Amniotic epithelial cell (primary cell): Measurements from ENCODE around the gene NR3C1.
"Not testable (repeated sequence)": the region's sequence is repeated elsewhere in the genome, so short reads cannot be mapped to it uniquely, and the experiment has no call there.

Experiments used
- DNase-seq: peaks from one replicate; pipeline ENCODE4 v3.0.0-alpha.2; 2010; ENCODE audit warnings: low read depth

The NR3C1 gene

GRCh38 chr5:143334380-143334779, 69.1 kb downstream of the NR3C1 start:
- DNase-seq, result peak; percentile 33

- no peak for DNase-seq
Observed at GRCh38 chr5:143331956-143332355, 71.5 kb downstream of the NR3C1 start.

DNA sequence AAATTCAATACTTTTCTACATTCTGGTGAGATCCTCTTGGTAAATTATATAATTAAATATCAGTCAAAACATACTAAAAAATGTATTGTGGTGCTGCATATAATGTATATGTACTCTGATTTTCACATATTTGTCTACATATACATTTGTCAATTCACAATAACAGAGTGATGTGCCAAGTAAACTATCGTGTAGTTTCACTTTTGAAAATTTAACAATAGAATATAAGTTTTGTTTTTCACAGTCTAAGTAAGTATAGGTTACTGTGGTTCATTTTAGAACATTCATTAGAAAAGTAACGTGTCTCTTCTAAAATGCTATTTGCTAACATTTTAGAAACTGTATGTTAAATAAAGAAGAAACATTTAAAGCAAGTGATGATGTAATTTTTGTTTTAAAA, 73.6 kb downstream of the NR3C1 start:
- no peak for DNase-seq

DNA sequence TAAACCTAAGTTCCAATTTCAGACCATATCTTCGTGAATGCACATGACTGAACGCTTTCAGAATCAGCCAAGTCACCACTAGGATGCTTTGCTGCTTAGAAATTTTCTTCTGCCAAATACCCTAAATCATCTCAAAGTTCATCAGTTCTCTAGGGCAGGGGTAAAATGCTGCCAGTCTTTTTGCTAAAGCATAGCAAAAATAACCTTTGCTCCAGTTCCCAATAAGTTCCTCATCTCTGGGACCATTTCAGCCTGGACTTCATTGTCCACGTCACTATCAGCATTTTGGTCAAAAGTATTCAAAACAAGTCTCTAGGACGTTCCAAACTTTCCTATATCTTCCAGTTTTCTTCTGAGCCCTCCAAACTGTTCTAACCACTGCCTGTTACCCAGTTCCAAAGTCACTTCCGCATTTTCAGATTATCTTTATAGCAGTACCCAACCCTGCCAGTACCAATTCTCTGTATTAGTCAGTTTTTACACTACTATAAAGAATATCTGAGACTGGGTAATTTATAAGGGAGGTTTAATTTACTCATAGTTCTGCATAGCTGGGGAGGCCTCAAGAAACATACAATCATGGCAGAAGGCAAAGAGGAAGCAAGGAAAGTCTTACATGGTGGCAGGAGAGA, 74.8 kb downstream of the NR3C1 start:
- no peak for DNase-seq

DNA sequence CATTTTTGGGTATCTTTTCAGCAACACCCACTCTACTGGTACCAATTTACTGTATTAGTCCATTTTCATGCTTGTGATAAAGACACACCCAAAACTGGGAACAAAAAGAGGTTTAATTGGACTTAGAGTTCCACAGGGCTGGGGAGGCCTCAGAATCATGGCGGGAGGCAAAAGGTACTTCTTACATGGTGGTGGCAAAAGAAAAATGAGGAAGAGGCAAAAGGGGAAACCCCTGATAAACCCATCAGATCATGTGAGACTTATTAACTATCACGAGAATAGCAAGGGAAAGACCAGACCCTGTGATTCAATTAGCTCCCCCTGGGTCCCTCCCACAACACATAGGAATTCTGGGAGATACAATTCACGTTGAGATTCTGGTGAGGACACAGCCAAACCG, 78.4 kb downstream of the NR3C1 start:
- not testable (repeated sequence) for DNase-seq

DNA sequence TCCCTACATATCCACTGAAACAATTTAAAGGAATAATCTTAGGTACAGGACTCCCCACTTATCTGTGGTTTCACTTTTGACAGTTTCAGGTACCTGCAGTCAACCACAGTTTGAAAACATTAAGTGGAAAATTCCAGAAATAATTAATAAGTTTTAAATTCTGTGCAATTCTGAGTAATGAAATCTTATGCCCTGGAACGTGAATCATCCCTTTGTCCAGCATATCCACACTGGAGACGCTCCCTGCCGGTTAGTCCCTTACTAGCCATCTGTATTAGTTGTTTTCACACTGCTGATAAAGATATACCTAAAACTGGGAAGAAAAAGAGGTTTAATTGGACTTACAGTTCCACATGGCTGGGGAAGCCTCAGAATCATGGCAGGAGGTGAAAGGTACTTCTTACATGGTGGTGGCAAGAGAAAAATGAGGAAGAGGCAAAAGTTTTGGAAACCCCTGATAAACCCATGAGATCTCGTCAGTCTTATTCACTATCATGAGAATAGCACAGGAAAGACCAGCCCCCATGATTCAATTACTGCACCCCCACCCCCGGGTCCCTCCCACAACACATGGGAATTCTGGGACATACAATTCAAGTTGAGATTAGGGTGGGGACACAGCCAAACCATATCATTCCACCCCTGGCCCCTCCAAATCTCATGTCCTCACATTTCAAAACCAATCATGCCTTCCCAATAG, 80.4 kb downstream of the NR3C1 start:
- peak; percentile 58 for DNase-seq

DNA sequence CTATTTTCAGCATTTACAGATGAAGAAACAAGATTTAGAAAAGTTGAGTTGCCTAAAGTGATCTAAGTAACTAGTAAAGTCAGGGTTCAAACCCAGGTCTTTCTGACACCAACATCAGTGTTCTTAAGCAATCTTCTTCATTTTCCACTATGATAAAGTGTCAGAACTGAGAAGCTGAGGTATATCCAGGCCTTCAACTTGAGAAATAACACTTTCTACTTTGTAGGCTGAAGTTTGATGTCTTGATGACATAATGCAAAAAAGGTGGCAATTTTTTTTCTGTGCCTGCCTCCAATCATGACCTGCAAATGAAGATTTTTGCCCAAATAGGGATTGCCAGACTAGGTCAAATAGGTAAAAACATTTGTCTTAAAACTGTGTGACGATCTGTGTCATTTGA, 81.3 kb downstream of the NR3C1 start:
- DNase-seq, result no peak

DNA sequence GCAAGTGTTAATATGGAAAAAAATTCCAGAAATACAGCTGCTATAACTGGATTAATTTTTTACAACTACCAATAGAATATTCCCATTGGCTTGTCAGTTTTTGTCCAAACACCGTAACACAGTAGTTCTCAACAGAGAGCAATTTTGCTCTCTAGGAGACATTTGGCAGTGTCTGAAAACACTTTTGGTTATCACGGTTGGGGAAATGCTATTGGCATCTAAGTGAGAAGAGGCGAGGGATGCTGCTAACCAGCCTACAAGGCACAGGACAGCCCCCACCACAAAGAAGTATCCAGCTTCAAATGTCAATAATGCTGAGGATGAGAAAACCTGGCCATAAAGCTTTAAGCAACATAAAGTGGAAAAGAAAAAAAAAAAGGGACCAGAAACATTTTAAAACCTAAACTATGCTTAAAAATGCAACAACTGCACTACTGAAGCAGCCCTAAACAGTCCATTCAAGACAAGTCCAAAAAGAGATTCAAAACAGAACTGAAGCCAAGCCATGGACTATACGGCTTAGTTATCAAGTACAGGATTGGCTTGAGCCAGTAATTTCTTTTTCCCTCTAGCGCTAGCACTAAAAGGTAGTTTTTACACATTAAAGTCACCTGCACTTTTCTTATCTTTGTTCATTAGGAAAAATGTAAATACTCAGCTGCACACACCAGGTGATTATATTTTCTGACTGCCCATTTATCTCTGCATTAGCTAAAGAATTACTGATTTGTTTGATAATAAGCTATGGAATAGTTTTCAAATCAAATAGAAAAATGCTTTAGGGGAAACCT, 83.9 kb downstream of the NR3C1 start:
- no peak for DNase-seq

DNA sequence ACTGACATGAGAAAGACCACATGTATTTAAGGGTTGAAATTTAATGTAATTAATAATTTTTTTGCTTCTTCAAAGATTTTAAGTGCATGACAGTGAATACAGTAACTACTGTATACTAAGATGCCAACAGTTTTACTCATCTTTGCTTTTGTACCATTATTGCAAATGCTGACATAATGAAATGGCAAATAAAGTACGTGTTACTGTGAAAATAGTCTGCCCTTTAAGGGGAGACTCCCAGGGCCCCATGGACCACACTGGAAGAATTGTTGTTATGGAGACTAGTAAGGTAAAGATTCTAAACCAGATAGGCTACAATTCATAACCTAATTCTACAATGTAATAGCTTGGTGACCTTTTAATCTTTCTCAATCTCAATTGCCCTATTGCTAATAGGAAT, 84.7 kb downstream of the NR3C1 start:
- DNase-seq, result no peak

DNA sequence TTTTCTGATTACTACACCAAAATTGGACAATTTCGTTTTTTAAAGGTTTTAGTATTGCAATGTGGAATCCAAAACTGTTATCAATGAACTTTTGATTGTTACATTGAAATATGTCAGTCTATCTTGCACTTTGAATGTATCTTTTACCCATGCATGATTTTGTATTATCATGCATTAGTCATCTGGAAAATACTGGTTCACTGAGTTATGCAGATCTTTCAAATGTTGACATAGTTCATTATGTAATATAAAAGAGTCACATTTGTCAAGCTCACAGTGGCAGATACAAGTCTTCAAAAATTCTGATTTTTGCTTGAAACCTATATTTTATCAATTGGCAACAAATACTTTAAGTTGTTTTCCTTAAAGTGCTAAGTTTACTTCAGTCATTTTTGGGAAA, 85.2 kb downstream of the NR3C1 start:
- DNase-seq, result no peak

- no peak for DNase-seq
Observed at GRCh38 chr5:143316844-143317631, 86.4 kb downstream of the NR3C1 start.

DNA sequence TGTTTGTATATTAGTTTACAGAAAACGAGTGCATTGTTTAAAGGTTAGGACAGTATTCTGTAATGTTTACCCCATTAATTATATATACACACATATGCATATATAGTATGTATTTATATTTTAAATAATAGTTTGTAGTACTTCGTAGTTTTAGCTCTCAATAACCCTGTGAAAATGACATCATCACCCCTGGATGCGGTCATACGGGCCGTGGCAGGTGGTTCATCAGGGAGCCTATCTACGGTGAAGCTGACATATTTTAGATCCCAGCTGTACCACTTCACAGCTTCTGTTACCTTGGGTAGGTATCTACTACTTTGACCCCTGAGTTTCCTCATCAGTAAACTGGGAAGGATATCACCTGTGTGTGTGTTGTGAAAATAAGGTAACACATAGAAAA, 87.1 kb downstream of the NR3C1 start:
- no peak for DNase-seq

DNA sequence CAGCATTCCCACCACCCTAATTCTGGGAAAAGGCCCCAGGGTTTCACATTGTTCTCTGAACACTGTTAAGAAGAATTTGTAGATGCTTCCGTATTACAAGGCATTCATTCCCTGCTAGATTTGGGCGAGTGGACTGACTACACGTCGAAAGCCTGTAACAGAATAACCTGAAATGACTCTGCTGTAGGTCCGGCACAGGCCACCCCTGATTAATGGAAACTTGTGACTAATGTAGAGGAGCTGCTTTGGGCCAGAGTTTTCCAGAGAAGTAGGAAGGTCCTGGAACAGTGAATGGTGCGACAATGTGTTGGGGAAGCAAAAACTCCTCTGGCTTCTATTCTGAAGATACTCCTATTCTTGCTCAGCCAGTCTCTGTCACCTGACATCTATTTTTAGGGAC, 87.6 kb downstream of the NR3C1 start:
- no peak for DNase-seq

- DNase-seq, result no peak
Observed at GRCh38 chr5:143315214-143315613, 88.3 kb downstream of the NR3C1 start.

DNA sequence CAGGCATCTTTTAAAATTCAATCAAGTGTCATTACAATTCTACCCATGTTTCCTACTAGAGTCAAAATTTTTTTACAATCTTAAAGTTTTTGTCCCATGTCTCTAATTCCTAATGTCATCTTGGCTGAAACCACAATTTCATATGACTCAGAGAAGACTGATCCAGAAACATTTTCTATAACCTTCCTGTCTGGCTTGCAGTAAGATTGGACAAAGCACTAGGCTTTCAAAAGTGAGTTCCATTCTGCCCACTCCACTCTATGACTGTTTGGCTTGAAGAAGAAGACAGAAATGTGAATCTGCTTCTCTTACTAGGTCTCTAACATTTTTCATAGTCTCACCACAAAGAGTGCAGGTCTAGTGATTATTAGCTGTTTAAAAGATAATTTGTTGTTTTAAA, 88.8 kb downstream of the NR3C1 start:
- DNase-seq, result peak; percentile 66

DNA sequence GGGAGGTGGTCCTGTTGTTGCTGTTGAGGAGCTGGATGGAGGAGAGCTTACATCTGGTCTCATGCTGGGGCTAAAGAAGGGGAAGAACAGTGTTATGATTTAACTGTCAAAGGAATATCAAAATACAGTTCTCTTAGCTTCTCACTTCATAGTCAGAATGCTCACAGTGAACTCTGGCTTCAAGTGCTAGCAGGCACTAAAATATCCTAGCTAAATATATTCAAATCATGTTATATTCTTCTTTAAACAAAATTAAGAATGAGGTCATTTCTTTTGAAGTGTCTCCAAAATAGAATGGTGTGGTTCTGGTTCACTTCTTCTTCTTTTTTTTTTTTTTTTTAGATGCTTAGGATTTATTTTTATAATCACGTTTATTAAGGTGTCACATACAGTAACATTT, 89.4 kb downstream of the NR3C1 start:
- no peak for DNase-seq

GRCh38 chr5:143313298-143313852, 90.1 kb downstream of the NR3C1 start:
- no peak for DNase-seq

DNA sequence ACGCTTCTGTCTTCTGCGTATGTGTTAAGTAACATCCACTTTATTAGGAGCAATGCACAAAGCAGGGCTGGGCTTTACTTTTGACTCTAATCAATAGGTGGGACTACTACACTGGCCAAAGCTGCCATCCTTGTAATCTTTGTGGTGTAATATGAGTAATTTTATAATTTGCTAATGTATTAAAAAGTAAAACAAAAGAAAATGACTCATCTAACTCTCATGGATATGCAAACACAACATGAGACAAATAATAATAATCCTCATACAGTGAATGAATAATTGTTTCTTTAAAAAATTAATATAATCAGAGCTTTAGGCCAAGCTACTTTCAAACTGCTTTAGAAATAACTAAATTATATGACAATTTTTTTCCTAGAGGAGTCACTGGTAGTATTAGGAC, 90.7 kb downstream of the NR3C1 start:
- no peak for DNase-seq

DNA sequence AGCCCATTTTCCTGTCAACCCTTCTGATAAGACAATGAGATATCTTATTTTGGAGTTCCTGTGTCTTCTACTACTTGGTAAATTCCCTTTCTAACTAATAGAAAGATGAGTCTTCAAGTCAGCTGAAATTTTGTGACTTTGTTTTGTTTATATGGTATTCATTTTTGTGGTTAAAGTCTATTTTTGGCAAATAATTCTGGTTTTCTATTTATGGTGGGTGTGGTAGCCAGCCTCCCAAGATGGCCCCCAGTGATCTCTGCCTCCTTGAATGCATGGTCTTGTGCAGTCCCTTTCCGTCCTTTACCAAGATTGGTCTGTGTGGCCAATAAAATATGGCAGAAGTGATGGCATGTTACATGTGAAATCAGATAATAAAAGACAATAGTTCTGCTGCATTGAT, 91.5 kb downstream of the NR3C1 start:
- DNase-seq, result no peak

DNA sequence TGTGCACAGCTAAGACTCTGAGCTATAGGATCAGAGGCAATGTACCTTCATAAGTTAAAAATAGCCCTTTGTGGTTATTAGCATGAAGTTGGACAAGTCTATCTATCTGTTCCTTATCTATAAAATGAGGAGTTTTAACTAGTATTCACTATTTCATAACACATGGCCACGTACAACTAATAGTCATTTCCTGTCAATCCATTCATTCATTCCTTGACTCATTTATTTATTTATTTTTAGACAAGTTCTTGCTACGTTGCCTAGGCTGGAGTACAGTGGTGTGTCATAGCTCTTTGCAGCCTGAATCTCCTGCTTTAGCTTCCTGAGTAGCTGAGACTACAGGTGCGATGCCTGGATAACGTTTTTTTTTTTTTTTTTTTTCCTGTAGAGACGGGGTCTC, 92.1 kb downstream of the NR3C1 start:
- DNase-seq, result peak; percentile 74

DNA sequence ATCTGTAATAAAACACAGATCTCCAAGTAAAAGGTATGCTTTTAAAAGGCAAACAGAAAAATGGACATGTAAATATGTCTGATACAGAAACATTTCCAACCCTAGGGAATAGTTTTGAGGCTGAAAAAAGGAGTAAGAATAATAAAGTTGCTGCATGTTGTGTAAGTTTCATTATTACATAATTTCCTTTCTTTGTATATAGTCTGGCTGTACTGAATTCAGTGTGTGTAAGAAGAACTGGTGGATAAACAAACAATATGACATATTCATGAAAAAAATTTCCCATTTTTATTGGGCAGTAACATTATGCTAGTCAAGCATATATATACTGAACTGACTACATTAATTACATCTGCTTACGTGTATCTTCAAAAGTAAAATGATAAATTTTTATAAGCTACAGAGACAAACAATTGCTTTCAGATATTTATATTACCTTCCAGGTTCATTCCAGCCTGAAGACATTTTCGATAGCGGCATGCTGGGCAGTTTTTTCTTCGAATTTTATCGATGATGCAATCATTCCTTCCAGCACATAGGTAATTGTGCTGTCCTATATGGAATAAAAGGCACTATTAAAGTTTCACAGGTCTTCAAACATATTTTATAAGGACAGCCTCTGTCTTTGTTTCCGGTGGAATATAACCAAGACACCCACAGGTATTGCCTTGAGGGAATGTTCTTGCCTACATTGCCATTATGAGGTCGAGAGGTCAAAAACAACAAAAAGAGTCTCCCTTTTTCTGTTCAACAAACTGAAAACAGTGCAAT, 93.6 kb downstream of the NR3C1 start:
- no peak for DNase-seq
